NT2/D1 (cell line): ENCODE results near the gene FAM50B.
"Not testable (repeated sequence)": the region's sequence is repeated elsewhere in the genome, so short reads cannot be mapped to it uniquely, and the experiment has no call there.

Source experiments
- DNase-seq: peaks from one replicate; pipeline ENCODE4 v3.0.0-alpha.2; 2011; ENCODE audit warnings: low read depth, low spot score
- H3K27me3 ChIP-seq: 2 replicates; pipeline ENCODE4 v1.6.0; 2011; ENCODE audit warnings: mild to moderate bottlenecking; ENCODE audit not compliant: insufficient read length, insufficient read depth
- H3K36me3 ChIP-seq: 2 replicates; pipeline ENCODE4 v1.6.1; 2011; ENCODE audit warnings: mild to moderate bottlenecking, low read length, mixed read lengths; ENCODE audit not compliant: insufficient read depth, insufficient read length
- H3K4me1 ChIP-seq: 2 replicates; pipeline ENCODE4 v1.5.1; 2011; ENCODE audit not compliant: insufficient read depth, insufficient read length
- H3K4me3 ChIP-seq: 2 replicates; pipeline ENCODE4 v1.5.1; 2011; ENCODE audit warnings: low read depth; ENCODE audit not compliant: insufficient read length
- H3K9ac ChIP-seq: 2 replicates; pipeline ENCODE4 v1.6.0; 2011; ENCODE audit warnings: low read depth; ENCODE audit not compliant: insufficient read length
- H3K9me3 ChIP-seq: 2 replicates; pipeline ENCODE4 v1.5.1; 2011; ENCODE audit warnings: mild to moderate bottlenecking, low read length; ENCODE audit not compliant: insufficient read depth
- SUZ12 ChIP-seq: IDR thresholded peaks from 2 replicates; pipeline ENCODE4 v1.6.1; 2011; ENCODE audit not compliant: insufficient read length, insufficient read depth; ENCODE audit errors: extremely low read depth
- YY1 ChIP-seq: IDR thresholded peaks from 2 replicates; pipeline ENCODE4 v1.6.1; 2011; ENCODE audit not compliant: insufficient read length, insufficient read depth
- ZNF274 ChIP-seq: IDR thresholded peaks from 2 replicates; pipeline ENCODE4 v1.6.1; 2011; ENCODE audit warnings: mild to moderate bottlenecking, low read depth, low read length

The FAM50B gene

DNA sequence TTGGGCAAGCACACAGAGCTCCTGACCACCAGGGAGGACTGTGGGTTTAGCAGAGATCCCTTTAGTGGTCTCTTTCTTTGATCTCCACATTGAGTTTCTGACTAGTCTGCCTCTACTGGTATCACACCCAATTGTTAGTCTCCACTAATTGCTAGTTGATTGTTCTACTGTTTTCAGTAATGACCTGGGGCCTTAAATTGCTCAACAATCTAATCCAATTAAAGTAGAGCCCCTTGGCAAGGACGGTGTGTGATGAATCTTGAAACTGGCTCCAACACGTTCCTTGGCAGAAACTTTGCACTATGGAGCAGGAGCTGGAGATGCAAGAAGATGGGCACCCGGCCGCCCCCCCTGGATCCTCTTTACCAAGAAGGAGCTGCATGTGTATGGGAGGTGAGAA, 12.3 kb downstream of the FAM50B start:
- TF ChIP-seq SUZ12 = no peak
- no peak for TF ChIP-seq ZNF274
- TF ChIP-seq YY1 = no peak
- Histone ChIP-seq H3K4me1 (no peaks in the 10 kb centered on the region), H3K9me3 (no peaks in the 10 kb centered on the region)

DNA sequence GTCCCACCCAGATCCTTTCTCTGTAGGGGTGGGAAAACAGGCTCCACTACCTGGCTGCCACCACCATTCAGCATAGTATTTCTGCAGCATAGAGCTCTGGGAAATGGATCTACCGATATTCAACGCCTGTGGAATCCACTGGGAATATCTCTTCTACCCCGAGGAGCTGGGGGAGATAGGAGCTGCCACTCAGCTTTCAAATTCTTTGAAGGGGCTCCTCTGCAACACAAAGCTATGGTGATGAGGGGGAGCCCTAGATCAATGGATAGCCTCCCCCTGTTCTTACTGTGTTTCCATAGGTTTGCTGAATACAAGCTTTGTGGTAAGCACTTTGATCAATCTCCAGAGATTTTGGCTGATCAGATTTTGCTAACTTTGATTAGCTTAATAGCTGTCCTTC, 12.9 kb downstream of the FAM50B start:
- TF ChIP-seq YY1 (no peak), SUZ12 (no peak), ZNF274 (no peak)
- H3K36me3 ChIP-seq = no peaks in the 10 kb centered on the region
- DNase-seq = no peak
- H3K4me1 ChIP-seq = no peaks in the 10 kb centered on the region
- H3K9ac ChIP-seq = no peak overlapping the region
- H3K27me3 ChIP-seq = no peaks in the 10 kb centered on the region
- H3K9me3 ChIP-seq = no peaks in the 10 kb centered on the region
- H3K4me3 ChIP-seq = no peak overlapping the region

More for the DNA sequence above, 12.3 kb downstream of the FAM50B start:
- H3K9ac ChIP-seq = no peak overlapping the region
- H3K27me3 ChIP-seq = no peaks in the 10 kb centered on the region
- DNase-seq = no peak
- no peak overlapping the region for H3K4me3 ChIP-seq
- H3K36me3 ChIP-seq = no peaks in the 10 kb centered on the region

DNA sequence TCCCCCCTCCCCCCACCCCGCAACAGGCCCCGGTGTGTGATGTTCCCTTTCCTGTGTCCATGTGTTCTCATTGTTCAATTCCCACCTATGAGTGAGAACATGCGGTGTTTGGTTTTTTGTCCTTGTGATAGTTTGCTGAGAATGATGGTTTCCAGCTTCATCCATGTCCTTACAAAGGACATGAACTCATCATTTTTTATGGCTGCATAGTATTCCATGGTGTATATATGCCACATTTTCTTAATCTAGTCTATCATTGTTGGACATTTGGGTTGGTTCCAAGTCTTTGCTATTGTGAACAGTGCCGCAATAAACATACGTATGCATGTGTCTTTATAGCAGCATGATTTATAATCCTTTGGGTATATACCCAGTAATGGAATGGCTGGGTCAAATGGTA, 14.1 kb downstream of the FAM50B start:
- not testable (repeated sequence) for H3K27me3 ChIP-seq, H3K4me1 ChIP-seq, H3K4me3 ChIP-seq, DNase-seq, H3K9me3 ChIP-seq, H3K36me3 ChIP-seq, H3K9ac ChIP-seq

DNA sequence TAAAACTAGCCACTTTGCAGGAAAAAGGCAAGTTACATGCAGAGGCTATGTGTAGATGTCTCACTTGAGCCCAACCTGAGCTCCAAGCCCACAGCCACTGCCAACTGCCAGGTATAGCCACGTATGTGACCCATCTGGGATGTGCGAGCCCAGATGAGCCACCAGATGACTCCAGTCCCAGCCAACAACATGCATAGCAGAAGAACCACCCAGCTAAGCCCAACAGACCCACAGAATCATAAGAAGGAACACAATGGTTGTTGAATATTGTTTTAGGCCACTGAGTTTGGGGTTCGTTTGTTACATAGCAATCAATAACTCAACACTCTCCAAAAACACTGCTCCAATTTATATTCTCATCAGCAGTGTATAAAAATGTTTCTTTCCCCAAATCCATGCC, 16.3 kb downstream of the FAM50B start:
- H3K4me3 ChIP-seq = no peak overlapping the region
- no peaks in the 10 kb centered on the region for H3K36me3 ChIP-seq
- H3K9ac ChIP-seq = no peak overlapping the region
- H3K4me1 ChIP-seq = no peaks in the 10 kb centered on the region
- no peaks in the 10 kb centered on the region for H3K9me3 ChIP-seq
- TF ChIP-seq YY1 (no peak), ZNF274 (no peak), SUZ12 (no peak)
- no peak for DNase-seq
- no peaks in the 10 kb centered on the region for H3K27me3 ChIP-seq

DNA sequence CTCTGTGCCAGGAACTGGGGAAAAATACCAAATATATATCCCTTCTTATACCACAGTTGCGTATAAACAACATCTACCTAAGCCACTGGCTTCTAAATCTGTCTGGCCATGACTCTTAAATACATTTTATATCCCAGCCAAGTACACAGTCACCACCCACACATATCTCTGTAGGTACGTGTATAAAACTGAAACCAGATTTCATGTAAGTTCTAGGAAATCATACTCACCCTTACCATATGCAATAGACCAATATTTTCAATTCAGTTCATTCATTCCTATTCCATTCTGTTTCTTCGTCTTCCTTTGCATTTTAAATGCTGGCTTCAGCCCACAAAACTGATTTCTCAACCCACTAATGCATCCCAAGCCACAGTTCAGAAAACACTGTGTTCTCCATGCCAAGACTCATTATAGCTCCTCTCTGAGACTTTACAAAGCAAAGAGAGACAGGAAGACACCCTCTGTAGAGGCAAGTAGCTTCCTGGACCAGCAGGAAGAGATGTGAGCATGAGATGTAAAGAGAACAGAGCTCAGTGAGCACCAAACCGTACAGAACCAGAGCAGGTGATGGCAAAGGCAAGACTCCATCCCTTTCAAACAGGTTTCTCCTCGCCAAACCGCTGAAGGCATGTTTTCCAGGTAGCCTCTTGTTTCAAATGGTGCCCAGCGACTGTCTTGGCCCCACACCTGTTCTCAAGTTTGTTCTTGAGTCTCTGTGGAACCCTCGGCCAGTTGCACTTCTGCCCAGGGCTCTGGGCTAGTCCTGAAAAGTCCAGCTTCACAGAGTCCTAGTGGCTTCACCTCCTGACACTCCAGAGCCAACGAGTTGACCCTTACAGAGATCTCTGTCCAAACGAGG, 18.7 kb downstream of the FAM50B start:
- H3K9ac ChIP-seq = no peak overlapping the region
- H3K27me3 ChIP-seq = no peaks in the 10 kb centered on the region
- no peaks in the 10 kb centered on the region for H3K4me1 ChIP-seq
- no peak overlapping the region for H3K4me3 ChIP-seq
- no peaks in the 10 kb centered on the region for H3K36me3 ChIP-seq
- no peak for DNase-seq
- no peaks in the 10 kb centered on the region for H3K9me3 ChIP-seq
- TF ChIP-seq ZNF274 (no peak), YY1 (no peak), SUZ12 (no peak)

DNA sequence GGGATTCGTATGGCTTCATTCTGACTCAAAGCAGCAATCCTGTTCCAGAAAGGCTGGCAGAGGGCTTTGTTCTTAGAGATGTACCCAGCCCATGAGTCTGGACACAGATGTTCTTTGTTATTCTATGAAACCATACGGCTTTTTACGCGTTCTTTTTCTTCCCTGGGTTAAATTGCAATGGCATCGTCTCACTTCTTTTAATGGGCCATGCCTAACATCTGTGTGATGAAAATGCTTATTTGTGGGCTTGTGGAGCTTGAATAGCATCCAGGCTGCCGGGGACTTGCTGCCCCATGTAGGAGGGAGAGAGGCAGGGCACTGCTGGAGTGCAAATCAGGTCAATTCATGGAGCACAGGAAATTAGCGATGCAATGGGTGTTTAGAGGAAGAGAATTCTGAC, 19.4 kb downstream of the FAM50B start:
- H3K4me1 ChIP-seq = no peaks in the 10 kb centered on the region
- H3K9me3 ChIP-seq = no peaks in the 10 kb centered on the region
- H3K9ac ChIP-seq = no peak overlapping the region
- DNase-seq = no peak
- TF ChIP-seq SUZ12 (no peak), ZNF274 (no peak), YY1 (no peak)
- no peaks in the 10 kb centered on the region for H3K36me3 ChIP-seq
- H3K4me3 ChIP-seq = no peak overlapping the region
- no peaks in the 10 kb centered on the region for H3K27me3 ChIP-seq

DNA sequence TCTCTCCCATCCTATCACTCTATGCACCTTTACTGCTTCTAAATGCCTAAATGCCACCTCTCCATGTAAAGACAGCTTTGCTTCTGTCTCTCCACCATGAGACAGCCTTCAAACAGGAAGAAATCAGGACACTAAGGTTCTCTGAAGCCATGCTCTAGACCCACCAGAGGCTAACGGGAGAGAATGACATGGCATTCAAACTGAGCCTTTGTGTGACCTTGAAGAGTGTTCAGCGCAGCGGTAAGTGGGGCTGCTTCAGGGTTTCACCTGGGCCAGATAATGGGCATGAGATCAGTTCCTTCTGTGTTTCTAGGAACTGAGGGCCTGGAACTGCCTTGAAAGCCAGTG, 20.1 kb downstream of the FAM50B start:
- Histone ChIP-seq H3K9me3 (no peaks in the 10 kb centered on the region), H3K4me1 (no peaks in the 10 kb centered on the region), H3K9ac (no peak overlapping the region), H3K27me3 (no peaks in the 10 kb centered on the region), H3K36me3 (no peaks in the 10 kb centered on the region), H3K4me3 (no peak overlapping the region)
- no peak for DNase-seq
- TF ChIP-seq SUZ12 = no peak
- no peak for TF ChIP-seq ZNF274
- no peak for TF ChIP-seq YY1
